ENCODE measurements around the gene SLC9A9.

DNA sequence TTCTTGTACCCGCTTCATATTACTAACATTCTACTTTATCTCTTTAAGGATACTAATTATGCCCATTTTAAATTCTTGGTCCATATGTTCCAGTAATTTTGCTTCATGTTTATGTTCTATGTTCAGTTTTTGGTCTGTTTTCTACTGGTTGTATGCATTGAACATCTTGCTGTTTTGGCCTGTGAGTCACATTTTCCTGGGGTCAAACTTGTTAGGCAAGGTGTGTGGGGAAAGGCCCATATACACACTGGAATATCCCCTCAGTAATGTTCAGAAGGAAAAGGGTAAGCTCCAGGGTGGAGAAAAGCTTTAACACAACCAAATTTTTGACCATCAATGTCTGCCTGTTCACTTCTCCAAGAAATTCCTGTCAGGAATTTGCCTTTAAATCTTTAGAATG is 337.7 kb downstream of the SLC9A9 start:
- TF ChIP-seq, protein P1, sequence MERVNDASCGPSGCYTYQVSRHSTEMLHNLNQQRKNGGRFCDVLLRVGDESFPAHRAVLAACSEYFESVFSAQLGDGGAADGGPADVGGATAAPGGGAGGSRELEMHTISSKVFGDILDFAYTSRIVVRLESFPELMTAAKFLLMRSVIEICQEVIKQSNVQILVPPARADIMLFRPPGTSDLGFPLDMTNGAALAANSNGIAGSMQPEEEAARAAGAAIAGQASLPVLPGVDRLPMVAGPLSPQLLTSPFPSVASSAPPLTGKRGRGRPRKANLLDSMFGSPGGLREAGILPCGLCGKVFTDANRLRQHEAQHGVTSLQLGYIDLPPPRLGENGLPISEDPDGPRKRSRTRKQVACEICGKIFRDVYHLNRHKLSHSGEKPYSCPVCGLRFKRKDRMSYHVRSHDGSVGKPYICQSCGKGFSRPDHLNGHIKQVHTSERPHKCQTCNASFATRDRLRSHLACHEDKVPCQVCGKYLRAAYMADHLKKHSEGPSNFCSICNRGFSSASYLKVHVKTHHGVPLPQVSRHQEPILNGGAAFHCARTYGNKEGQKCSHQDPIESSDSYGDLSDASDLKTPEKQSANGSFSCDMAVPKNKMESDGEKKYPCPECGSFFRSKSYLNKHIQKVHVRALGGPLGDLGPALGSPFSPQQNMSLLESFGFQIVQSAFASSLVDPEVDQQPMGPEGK (CRISPR knock-in tag; IDR thresholded peaks at IDR 0.05; ENCODE audit: borderline replicate concordance): no peak
- TF ChIP-seq, protein P2, sequence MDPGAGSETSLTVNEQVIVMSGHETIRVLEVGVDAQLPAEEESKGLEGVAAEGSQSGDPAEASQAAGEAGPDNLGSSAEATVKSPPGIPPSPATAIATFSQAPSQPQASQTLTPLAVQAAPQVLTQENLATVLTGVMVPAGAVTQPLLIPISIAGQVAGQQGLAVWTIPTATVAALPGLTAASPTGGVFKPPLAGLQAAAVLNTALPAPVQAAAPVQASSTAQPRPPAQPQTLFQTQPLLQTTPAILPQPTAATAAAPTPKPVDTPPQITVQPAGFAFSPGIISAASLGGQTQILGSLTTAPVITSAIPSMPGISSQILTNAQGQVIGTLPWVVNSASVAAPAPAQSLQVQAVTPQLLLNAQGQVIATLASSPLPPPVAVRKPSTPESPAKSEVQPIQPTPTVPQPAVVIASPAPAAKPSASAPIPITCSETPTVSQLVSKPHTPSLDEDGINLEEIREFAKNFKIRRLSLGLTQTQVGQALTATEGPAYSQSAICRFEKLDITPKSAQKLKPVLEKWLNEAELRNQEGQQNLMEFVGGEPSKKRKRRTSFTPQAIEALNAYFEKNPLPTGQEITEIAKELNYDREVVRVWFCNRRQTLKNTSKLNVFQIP (CRISPR knock-in tag; IDR thresholded peaks at IDR 0.05; ENCODE audit: borderline replicate concordance, low read depth): no peak
- no peak for TF ChIP-seq ESRRG (CRISPR knock-in tag; IDR thresholded peaks at IDR 0.05)
- no peak for TF ChIP-seq ISL1 (CRISPR knock-in tag; IDR thresholded peaks at IDR 0.05)
- TF ChIP-seq, protein P3, sequence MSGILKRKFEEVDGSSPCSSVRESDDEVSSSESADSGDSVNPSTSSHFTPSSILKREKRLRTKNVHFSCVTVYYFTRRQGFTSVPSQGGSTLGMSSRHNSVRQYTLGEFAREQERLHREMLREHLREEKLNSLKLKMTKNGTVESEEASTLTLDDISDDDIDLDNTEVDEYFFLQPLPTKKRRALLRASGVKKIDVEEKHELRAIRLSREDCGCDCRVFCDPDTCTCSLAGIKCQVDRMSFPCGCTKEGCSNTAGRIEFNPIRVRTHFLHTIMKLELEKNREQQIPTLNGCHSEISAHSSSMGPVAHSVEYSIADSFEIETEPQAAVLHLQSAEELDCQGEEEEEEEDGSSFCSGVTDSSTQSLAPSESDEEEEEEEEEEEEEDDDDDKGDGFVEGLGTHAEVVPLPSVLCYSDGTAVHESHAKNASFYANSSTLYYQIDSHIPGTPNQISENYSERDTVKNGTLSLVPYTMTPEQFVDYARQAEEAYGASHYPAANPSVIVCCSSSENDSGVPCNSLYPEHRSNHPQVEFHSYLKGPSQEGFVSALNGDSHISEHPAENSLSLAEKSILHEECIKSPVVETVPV (CRISPR knock-in tag; IDR thresholded peaks at IDR 0.05): no peak
- no peak for TF ChIP-seq RARB (CRISPR knock-in tag; IDR thresholded peaks at IDR 0.05)
- no peak for TF ChIP-seq ZNF8 (CRISPR knock-in tag; IDR thresholded peaks at IDR 0.05)
- TF ChIP-seq BACH2 (CRISPR knock-in tag; IDR thresholded peaks at IDR 0.05; ENCODE audit: borderline replicate concordance): no peak
- TF ChIP-seq CSDC2 (CRISPR knock-in tag; IDR thresholded peaks at IDR 0.05): no peak
- no peak for TF ChIP-seq ZNF70 (CRISPR knock-in tag; IDR thresholded peaks at IDR 0.05)
- TF ChIP-seq ZFP3 (CRISPR knock-in tag; IDR thresholded peaks at IDR 0.05): no peak
